K562 (cell line): ENCODE measurements around the gene BTF3L4. TPM values are rescaled to one million over a fixed set of nuclear protein-coding genes. Genes with fewer than 3 reads are reported as not detected.

ENCODE experiments used
- ATAC-seq: fragments of 200-7000 bp; cut with Tn5 transposase; 3 replicates; pipeline ENCODE4 v1.9.1; 2020; ENCODE audit warnings: moderate library complexity
- BruUV-seq: library from RNA; stranded (reverse); fragments of 400-500 nt; replicated peaks from 2 replicates; lab custom pipeline; 2021; lab: Mats Ljungman, UMichigan
- CTCF ChIA-PET: fragments of 300-600 bp; formaldehyde crosslinking; extraction: SDS; loops from one replicate; lab custom pipeline; 2021; ENCODE audit warnings: low intra/inter-chr PET ratio; lab: Yijun Ruan, JAX
- POLR2A ChIA-PET: fragments of 300-600, 350-650 bp; sonication (Branson Sonifier 250); formaldehyde crosslinking; extraction: SDS; loops from one replicate; lab custom pipeline; 2021; ENCODE audit warnings: antibody characterized with exemption, inconsistent platforms; lab: Yijun Ruan, JAX
- DNase-seq, 4 experiments: peaks; one replicate each; pipeline versions ENCODE4 v3.0.0 to v3.0.0-alpha.2; 2011 to 2018; ENCODE audit warnings: low spot score in 3 of 4, mixed read lengths in 3 of 4; ENCODE audit errors: extremely low read depth in 1 of 4
- FAIRE-seq: peaks from 2 replicates; lab custom pipeline; 2011; peaks lifted over from hg19 to GRCh38; lab: Jason Lieb, UNC
- H2AFZ ChIP-seq: 2 replicates; pipeline ENCODE4 v1.6.0; 2011; ENCODE audit warnings: low read depth, low read length, control low read depth, inconsistent platforms
- H3K27ac ChIP-seq: fragments of 200-600 bp; 3 replicates; pipeline ENCODE4 v1.8.0; 2011; ENCODE audit warnings: low read depth, mild to moderate bottlenecking, control low read depth, inconsistent platforms, low read length, moderate library complexity, mixed read lengths; ENCODE audit errors: extremely low read depth
- H3K27me3 ChIP-seq, 2 experiments: fragments of 300-600 bp in 1 of 2; 2 replicates in 1 of 2; 3 replicates in 1 of 2; pipeline versions ENCODE4 v1.6.0 to v1.8.0; 2011; ENCODE audit warnings: inconsistent platforms in 2 of 2, low read length in 2 of 2, mild to moderate bottlenecking in 1 of 2, mixed read lengths in 1 of 2, moderate library complexity in 1 of 2; ENCODE audit not compliant: control insufficient read depth in 2 of 2, insufficient read depth in 2 of 2
- H3K36me3 ChIP-seq: fragments of 300-600 bp; 3 replicates; pipeline ENCODE4 v1.8.0; 2011; ENCODE audit warnings: mild to moderate bottlenecking, low read length, inconsistent platforms; ENCODE audit not compliant: control insufficient read depth, insufficient read depth
- H3K4me1 ChIP-seq, 2 experiments: fragments of 200-600 bp in 1 of 2; replicated peaks in 1 of 2; 2 replicates in 1 of 2; 3 replicates in 1 of 2; pipeline versions ENCODE4 v1.5.1 to v1.8.0; 2011; ENCODE audit warnings: inconsistent platforms in 2 of 2, low read length in 2 of 2, mild to moderate bottlenecking in 1 of 2, mixed read lengths in 1 of 2, moderate library complexity in 1 of 2; ENCODE audit not compliant: control insufficient read depth in 2 of 2, insufficient read depth in 2 of 2
- H3K4me2 ChIP-seq: 2 replicates; pipeline ENCODE4 v1.6.1; 2011; ENCODE audit warnings: low read length, control low read depth, inconsistent platforms, mixed read lengths; ENCODE audit not compliant: insufficient read depth
- H3K4me3 ChIP-seq: fragments of 200-600 bp; sonication (generic), shearing (Covaris generic); 2 replicates; pipeline ENCODE4 v1.5.1; 2016; ENCODE audit warnings: control low read depth, inconsistent platforms
- H3K79me2 ChIP-seq: fragments of 200-600 bp; 3 replicates; pipeline ENCODE4 v1.8.0; 2011; ENCODE audit warnings: low read length, inconsistent platforms; ENCODE audit not compliant: control insufficient read depth, insufficient read depth
- H3K9ac ChIP-seq, 2 experiments: 2 replicates each; pipeline versions ENCODE4 v1.6.0 to v1.6.1; 2011; ENCODE audit warnings: low read depth in 2 of 2, low read length in 2 of 2, control low read depth in 1 of 2, inconsistent platforms in 1 of 2, mild to moderate bottlenecking in 1 of 2, mixed read lengths in 1 of 2; ENCODE audit not compliant: insufficient read depth in 1 of 2
- H3K9me1 ChIP-seq: one replicate; pipeline ENCODE4 v1.6.0; 2011; ENCODE audit warnings: inconsistent platforms, mild to moderate bottlenecking, low read length, moderate library complexity; ENCODE audit not compliant: control insufficient read depth, insufficient read depth
- H3K9me3 ChIP-seq: replicated peaks from 2 replicates; pipeline ENCODE4 v1.5.1; 2011; ENCODE audit warnings: low read depth, low read length, inconsistent platforms; ENCODE audit not compliant: control insufficient read depth, insufficient read depth
- H4K20me1 ChIP-seq: replicated peaks from 2 replicates; pipeline ENCODE4 v1.6.1; 2011; ENCODE audit warnings: low read length, inconsistent platforms, mixed read lengths; ENCODE audit not compliant: control insufficient read depth, insufficient read depth
- ATF3 ChIP-seq, 2 experiments: fragments of 450-650 bp in 1 of 2; sonication (generic) in 1 of 2; formaldehyde crosslinking in 1 of 2; IDR thresholded peaks in 1 of 2; conservative IDR thresholded peaks in 1 of 2; 2 replicates each; pipeline versions ENCODE4 v1.6.1 to v1.8.1; 2016 to 2023; ENCODE audit warnings: mild to moderate bottlenecking in 2 of 2, moderate library complexity in 2 of 2, inconsistent platforms in 1 of 2, missing genetic modification reagents in 1 of 2
- CEBPG ChIP-seq, 3 experiments: fragments of 200-800 bp in 1 of 3; sonication (Bioruptor generic) in 1 of 3; sonication (generic) in 1 of 3; formaldehyde crosslinking in 1 of 3; IDR thresholded peaks in 2 of 3; conservative IDR thresholded peaks in 1 of 3; 2 replicates each; pipeline versions ENCODE4 v1.6.1 to v1.8.0; 2016 to 2022; ENCODE audit warnings: missing compliant biosample characterization in 2 of 3, missing genetic modification characterization in 2 of 3, mild to moderate bottlenecking in 1 of 3, missing genetic modification reagents in 1 of 3
- HNRNPUL1 ChIP-seq: fragments of 200-400 bp; formaldehyde crosslinking; IDR thresholded peaks from 2 replicates; pipeline ENCODE4 v1.6.1; 2017; ENCODE audit warnings: low read length
- WGBS: fragments of 100-300 bp; shearing (Covaris generic); methylation state at CpG from one replicate; pipeline ENCODE4 v1.1.6; 2016; ENCODE audit warnings: low coverage, mixed read lengths; ENCODE audit not compliant: insufficient coverage; ENCODE audit errors: missing lambda C conversion rate; 5-methylcytosine and 5-hydroxymethylcytosine counted together
- in situ Hi-C: fragments of 300-500 bp; cut with MboI; formaldehyde crosslinking; loops from 4 replicates; pipeline ENCODE4 v1.15.0; 2018; ENCODE audit warnings: inconsistent platforms, mixed read lengths
- intact Hi-C: fragments of 100-400 bp; cut with micrococcal nuclease; formaldehyde crosslinking; loops from 2 replicates; pipeline ENCODE4 v1.14.2; 2022
- polyA plus RNA-seq, 8 experiments: library from polyadenylated mRNA; depleted of rRNA in 4 of 8; stranded (reverse) in 5 of 8; unstranded in 3 of 8; fragments of >200 nt; fragmentation: Nextera tagmentation in 2 of 8; fragmentation: Illumina TruSeq in 1 of 8; extraction: Ambion mirVana in 2 of 8; extraction: Trizol in 1 of 8; gene quantifications; 2 replicates each; pipeline versions ENCODE4 v1.2.1 to v1.2.3, GENCODE V29; 2011 to 2014; ENCODE audit warnings: inconsistent platforms in 1 of 8, missing spikeins in 1 of 8
- total RNA-seq, 7 experiments: library from RNA; depleted of rRNA in 6 of 7; stranded (reverse); fragments of >200 nt in 6 of 7; fragmentation: Illumina TruSeq in 2 of 7; extraction: Trizol in 2 of 7; gene quantifications; 2 replicates each; pipeline versions ENCODE4 v1.2.1 to v1.2.3, GENCODE V29; 2011 to 2021; ENCODE audit warnings: low replicate concordance in 1 of 7
- TF ChIP-seq, protein P1 (sequence below): fragments of 450-650 bp; formaldehyde crosslinking; IDR thresholded peaks from 2 replicates; pipeline ENCODE4 v1.4.0; 2022; ENCODE audit warnings: missing genetic modification characterization

The BTF3L4 gene
- total and polyA plus RNA-seq, 9 of the 15 experiments (the other 6 are each of a cell fraction or from before 2014, with no cell fraction given): 40.1 to 106 (median 88.8) TPM

DNA sequence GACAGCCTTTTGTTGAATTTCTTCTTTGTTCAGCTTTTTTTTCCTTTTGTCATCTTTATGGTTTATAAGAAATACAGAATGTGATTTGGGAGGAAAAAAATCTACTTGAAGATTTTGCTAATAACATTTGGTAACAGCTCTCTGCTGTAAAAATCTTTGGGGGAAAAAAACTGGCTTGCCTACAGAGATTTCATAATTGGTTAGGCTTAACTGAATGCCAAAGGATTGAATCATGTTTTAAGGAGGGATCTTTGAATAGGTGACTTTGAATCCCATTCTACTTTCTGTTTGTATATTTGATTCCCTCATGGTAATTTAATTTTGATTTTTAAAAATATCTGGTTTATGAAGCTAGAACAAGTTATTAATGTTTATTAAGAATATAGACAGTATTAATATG, 3.2 kb downstream of the BTF3L4 start (continued):
- TF ChIP-seq, protein P1, sequence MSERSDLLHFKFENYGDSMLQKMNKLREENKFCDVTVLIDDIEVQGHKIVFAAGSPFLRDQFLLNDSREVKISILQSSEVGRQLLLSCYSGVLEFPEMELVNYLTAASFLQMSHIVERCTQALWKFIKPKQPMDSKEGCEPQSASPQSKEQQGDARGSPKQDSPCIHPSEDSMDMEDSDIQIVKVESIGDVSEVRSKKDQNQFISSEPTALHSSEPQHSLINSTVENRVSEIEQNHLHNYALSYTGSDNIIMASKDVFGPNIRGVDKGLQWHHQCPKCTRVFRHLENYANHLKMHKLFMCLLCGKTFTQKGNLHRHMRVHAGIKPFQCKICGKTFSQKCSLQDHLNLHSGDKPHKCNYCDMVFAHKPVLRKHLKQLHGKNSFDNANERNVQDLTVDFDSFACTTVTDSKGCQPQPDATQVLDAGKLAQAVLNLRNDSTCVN (CRISPR knock-in tag): no peak

GRCh38 chr1:52059888-52060287, 3.8 kb downstream of the BTF3L4 start:
- in situ Hi-C loops: no loop called here
- CTCF ChIA-PET: no interaction called here
- TF ChIP-seq HNRNPUL1 (no peak), CEBPG (CRISPR knock-in tag; IDR thresholded peaks at IDR 0.05) (no peak), CEBPG (tag; conservative IDR thresholded peaks at IDR 0.05 in 1 of 2, IDR thresholded peaks at IDR 0.05 in 1 of 2) (peak; percentile 40 to 56; a peak in 2 of 4 replicates), ATF3 (IDR thresholded peaks at IDR 0.05) (peak; percentile 67), ATF3 (CRISPR knock-in tag; conservative IDR thresholded peaks at IDR 0.05) (no peak)

More at GRCh38 chr1:52059888-52060287, 3.8 kb downstream of the BTF3L4 start:
- no peak overlapping the region for H3K9ac ChIP-seq
- H3K4me2 ChIP-seq: no peak overlapping the region
- DNase-seq: no peak
- no peak overlapping the region for H3K27ac ChIP-seq
- no TSS peak for BruUV-seq
- H4K20me1 ChIP-seq: no peaks in the 10 kb centered on the region
- 89% methylated on average over 1 of the region's 1 CpG for WGBS
- H3K9me3 ChIP-seq: no peaks in the 10 kb centered on the region
- no peak for FAIRE-seq
- H2AFZ ChIP-seq: no peak overlapping the region
- no peak overlapping the region for H3K4me3 ChIP-seq
- intact Hi-C loops: loop anchor here (5.0 kb wide), 1 partner anchor 492 kb away; the partner anchor contains the start of gene TUT4
- POLR2A ChIA-PET: interaction anchor here (0.6 to 2.3 kb wide), 9 partner anchors 9 to 148 kb away, joined by 3 to 12 read pairs (median 3); no protein-coding TSS in a partner anchor
- H3K9me1 ChIP-seq: no peaks in the 10 kb centered on the region
- H3K36me3 ChIP-seq: peaks cover 60% of the 10 kb centered on the region
- no peaks in the 10 kb centered on the region; a peak in 1 of 5 replicates for H3K27me3 ChIP-seq
- H3K79me2 ChIP-seq: peaks cover 70% of the 10 kb centered on the region
- peaks cover 4 to 11% of the 10 kb centered on the region in 2 experiments for H3K4me1 ChIP-seq
- ATAC-seq: no peak
